Liver (tissue), 9 donors: ENCODE measurements around the gene BRF1. TPM values are rescaled to one million over a fixed set of nuclear protein-coding genes. Genes with fewer than 3 reads are reported as not detected.

Experiments used
- DNase-seq: peaks from one replicate; pipeline ENCODE4 v3.0.0-alpha.2; 2017; ENCODE audit warnings: low spot score
- H3K27ac ChIP-seq, 2 donors: one replicate each; pipeline ENCODE4 v1.7.0; 2013; ENCODE audit warnings: inconsistent platforms in 2 of 2, low read length in 2 of 2, control low read depth in 1 of 2, low read depth in 1 of 2, mild to moderate bottlenecking in 1 of 2
- H3K27me3 ChIP-seq, 4 donors: one replicate each; pipeline versions ENCODE4 v1.6.1 to v1.7.0; 2013; ENCODE audit warnings: low read length in 3 of 4, inconsistent platforms in 1 of 4, mild to moderate bottlenecking in 1 of 4, moderate library complexity in 1 of 4; ENCODE audit not compliant: control insufficient read depth in 4 of 4, insufficient read depth in 4 of 4
- H3K36me3 ChIP-seq, 4 donors: one replicate each; pipeline versions ENCODE4 v1.6.1 to v1.7.0; 2013; ENCODE audit warnings: low read length in 3 of 4, mild to moderate bottlenecking in 3 of 4, low read depth in 1 of 4, moderate library complexity in 1 of 4; ENCODE audit not compliant: control insufficient read depth in 4 of 4, insufficient read depth in 3 of 4
- H3K4me1 ChIP-seq, 4 donors: one replicate each; pipeline versions ENCODE4 v1.6.1 to v1.7.0; 2013; ENCODE audit warnings: low read length in 3 of 4, mild to moderate bottlenecking in 3 of 4, moderate library complexity in 1 of 4; ENCODE audit not compliant: control insufficient read depth in 4 of 4, insufficient read depth in 4 of 4
- H3K4me3 ChIP-seq, 3 donors: one replicate each; pipeline versions ENCODE4 v1.6.1 to v1.7.0; 2013; ENCODE audit warnings: low read length in 3 of 3, control low read depth in 1 of 3, low read depth in 1 of 3, mild to moderate bottlenecking in 1 of 3
- H3K9ac ChIP-seq, 2 donors: one replicate each; pipeline ENCODE4 v1.7.0; 2013; ENCODE audit warnings: low read length in 2 of 2, mild to moderate bottlenecking in 2 of 2, moderate library complexity in 2 of 2, control low read depth in 1 of 2, low read depth in 1 of 2
- H3K9me3 ChIP-seq, 4 donors: one replicate each; pipeline versions ENCODE4 v1.6.1 to v1.7.0; 2013; ENCODE audit warnings: low read length in 3 of 4; ENCODE audit not compliant: control insufficient read depth in 4 of 4
- EGR1 ChIP-seq, 2 donors: IDR thresholded peaks; 2 replicates each; pipeline ENCODE4 v1.6.1; 2016 to 2018; ENCODE audit warnings: antibody characterized with exemption in 2 of 2, low read depth in 2 of 2
- FOXA1 ChIP-seq: IDR thresholded peaks from 2 replicates; pipeline ENCODE4 v1.6.1; 2016; ENCODE audit warnings: antibody characterized with exemption
- FOXA2 ChIP-seq: IDR thresholded peaks from 2 replicates; pipeline ENCODE4 v1.6.1; 2016; ENCODE audit warnings: antibody characterized with exemption
- GABPA ChIP-seq, 2 donors: IDR thresholded peaks in 1 of 2; conservative IDR thresholded peaks in 1 of 2; 2 replicates each; pipeline ENCODE4 v1.6.1; 2016; ENCODE audit warnings: antibody characterized with exemption in 2 of 2, mild to moderate bottlenecking in 1 of 2, moderate library complexity in 1 of 2
- HNF4A ChIP-seq, 2 donors: conservative IDR thresholded peaks; 2 replicates each; pipeline ENCODE4 v1.6.1; 2016; ENCODE audit warnings: antibody characterized with exemption in 2 of 2, mild to moderate bottlenecking in 2 of 2
- NR2F2 ChIP-seq: IDR thresholded peaks from 2 replicates; pipeline ENCODE4 v1.6.1; 2016; ENCODE audit warnings: antibody characterized with exemption
- RAD21 ChIP-seq, 2 donors: IDR thresholded peaks; 2 replicates each; pipeline ENCODE4 v1.6.1; 2016; ENCODE audit warnings: antibody characterized with exemption in 2 of 2, mild to moderate bottlenecking in 2 of 2
- RXRA ChIP-seq, 2 donors: IDR thresholded peaks; 2 replicates each; pipeline ENCODE4 v1.6.1; 2017 to 2018; ENCODE audit warnings: antibody characterized with exemption in 2 of 2, mild to moderate bottlenecking in 1 of 2
- SP1 ChIP-seq: IDR thresholded peaks from 2 replicates; pipeline ENCODE4 v1.6.1; 2018; ENCODE audit warnings: antibody characterized with exemption, mild to moderate bottlenecking
- YY1 ChIP-seq: IDR thresholded peaks from 2 replicates; pipeline ENCODE4 v1.6.1; 2016; ENCODE audit warnings: antibody characterized with exemption, mild to moderate bottlenecking
- WGBS: extraction: QIAGEN DNeasy Blood & Tissue Kit; methylation state at CpG from one replicate; pipeline ENCODE4 v1.1.7; 2013; 5-methylcytosine and 5-hydroxymethylcytosine counted together
- polyA plus RNA-seq, 2 donors: library from polyadenylated mRNA; stranded (reverse) in 1 of 2; unstranded in 1 of 2; fragments of 200-250 nt in 1 of 2; fragments of >200 nt in 1 of 2; fragmentation: Nextera tagmentation in 1 of 2; extraction: Ambion mirVana in 1 of 2; gene quantifications; one replicate each; pipeline versions ENCODE4 v1.2.1 to v1.2.3, GENCODE V29; 2013 to 2015
- total RNA-seq, 2 donors: library from RNA; depleted of rRNA; stranded (reverse); fragments of >200 nt; gene quantifications; one replicate each; pipeline ENCODE4 v1.2.3, GENCODE V29; 2014
- TF ChIP-seq, protein P1 (sequence below): IDR thresholded peaks from 2 replicates; pipeline ENCODE4 v1.6.1; 2016; ENCODE audit warnings: antibody characterized with exemption
- TF ChIP-seq, protein P2 (sequence below): IDR thresholded peaks from 2 replicates; pipeline ENCODE4 v1.6.1; 2016; ENCODE audit warnings: antibody characterized with exemption
- TF ChIP-seq, protein P3 (sequence below): fragments of 150-350 bp; IDR thresholded peaks from 2 replicates; pipeline ENCODE4 v1.5.1; 2017; ENCODE audit warnings: improper control_type of control experiment, low read depth, low read length; ENCODE audit not compliant: missing input control
- TF ChIP-seq, protein P4 (sequence below): IDR thresholded peaks from 2 replicates; pipeline ENCODE4 v1.6.1; 2016; ENCODE audit warnings: antibody characterized with exemption, mild to moderate bottlenecking
- TF ChIP-seq, protein P5 (sequence below): IDR thresholded peaks from 2 replicates; pipeline ENCODE4 v1.6.1; 2016; ENCODE audit warnings: antibody characterized with exemption
- donor health status: healthy.
- donor health status: healthy.
- donor health status: healthy.
- donor health status: healthy.
- donor health status: healthy.

BRF1 gene
- total and polyA plus RNA-seq, 4 donors = 4.6 to 24.1 (median 10.6) TPM

DNA sequence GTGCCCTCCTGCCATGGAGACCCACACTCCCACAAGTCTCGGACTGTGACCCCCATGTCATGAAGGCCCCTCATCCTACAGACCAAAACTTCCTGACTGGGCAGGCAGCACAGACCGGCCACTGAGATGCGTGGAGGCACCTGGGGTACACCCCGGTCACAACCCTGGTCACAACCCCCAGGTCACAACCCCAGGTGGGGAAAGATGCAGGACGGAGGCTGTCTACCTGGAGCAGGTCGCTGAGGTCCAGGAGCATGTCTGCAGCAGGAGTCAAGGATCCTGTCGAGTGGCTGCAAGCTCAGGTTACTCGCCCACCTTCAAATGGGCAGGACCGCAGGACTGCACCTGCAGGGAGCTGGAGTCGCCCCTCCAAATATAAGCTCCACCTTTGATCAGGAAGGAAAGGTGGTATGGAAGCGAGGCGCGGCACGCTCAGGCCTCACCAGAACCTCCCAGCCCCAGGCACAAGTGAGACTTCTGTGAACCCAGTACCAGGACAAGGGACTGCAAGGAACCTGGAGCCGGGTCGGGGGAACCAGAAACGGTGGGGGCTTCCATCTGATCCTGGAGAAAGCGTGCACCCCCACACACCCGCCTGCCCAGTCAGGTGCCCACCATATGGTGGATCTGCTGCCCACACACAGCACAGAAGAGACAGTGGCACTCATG, 44.4 kb downstream of the BRF1 start:
- peaks cover 0 to 14% (median 4%) of the 10 kb centered on the region in 4 donors for H3K36me3 ChIP-seq
- no peaks in the 10 kb centered on the region for H3K4me1 ChIP-seq
- no peak for DNase-seq
- TF ChIP-seq, protein P1, sequence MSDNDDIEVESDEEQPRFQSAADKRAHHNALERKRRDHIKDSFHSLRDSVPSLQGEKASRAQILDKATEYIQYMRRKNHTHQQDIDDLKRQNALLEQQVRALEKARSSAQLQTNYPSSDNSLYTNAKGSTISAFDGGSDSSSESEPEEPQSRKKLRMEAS = no peak
- TF ChIP-seq RXRA (IDR thresholded peaks at IDR 0.05) = no peak
- TF ChIP-seq RAD21 (IDR thresholded peaks at IDR 0.05) = no peak
- no peak for TF ChIP-seq YY1
- H3K4me3 ChIP-seq = no peak overlapping the region
- H3K9ac ChIP-seq = no peak overlapping the region
- H3K9me3 ChIP-seq = no peaks in the 10 kb centered on the region
- no peaks in the 10 kb centered on the region for H3K27me3 ChIP-seq
- no peak overlapping the region for H3K27ac ChIP-seq
- WGBS = 98% methylated on average over 19 of the region's 19 CpGs

DNA sequence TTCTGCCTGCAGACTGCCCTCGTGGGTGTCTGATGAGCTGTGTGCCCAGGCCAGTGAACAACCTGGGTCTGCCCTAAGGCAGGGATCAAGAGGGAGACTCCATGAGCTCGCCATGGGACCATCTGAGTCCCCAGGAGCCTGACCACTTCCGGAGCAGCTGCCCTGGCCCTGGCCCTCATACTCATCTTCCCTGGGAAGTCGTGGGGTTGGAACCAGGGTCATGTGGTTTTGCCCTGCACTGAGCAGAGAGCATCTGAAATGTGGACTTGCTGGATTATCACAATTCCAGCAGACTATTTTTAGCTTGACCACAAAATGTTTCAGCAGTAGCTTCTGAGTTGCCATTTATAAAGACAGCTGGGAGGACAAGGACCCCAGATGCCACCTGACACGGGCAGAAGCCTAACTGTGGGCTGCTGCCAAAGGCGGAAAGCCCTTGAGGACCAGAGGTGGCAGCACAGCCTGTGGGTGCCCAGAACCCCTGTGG, 45.7 kb downstream of the BRF1 start:
- 87% methylated on average over 6 of the region's 6 CpGs for WGBS
- no peaks in the 10 kb centered on the region for H3K9me3 ChIP-seq
- peaks cover 0 to 19% (median 6%) of the 10 kb centered on the region in 4 donors for H3K36me3 ChIP-seq
- H3K9ac ChIP-seq = no peak overlapping the region
- no peaks in the 10 kb centered on the region for H3K4me1 ChIP-seq
- TF ChIP-seq SP1 = no peak
- TF ChIP-seq GABPA (IDR thresholded peaks at IDR 0.05 in 1 of 2, conservative IDR thresholded peaks at IDR 0.05 in 1 of 2) = no peak
- TF ChIP-seq, protein P2, sequence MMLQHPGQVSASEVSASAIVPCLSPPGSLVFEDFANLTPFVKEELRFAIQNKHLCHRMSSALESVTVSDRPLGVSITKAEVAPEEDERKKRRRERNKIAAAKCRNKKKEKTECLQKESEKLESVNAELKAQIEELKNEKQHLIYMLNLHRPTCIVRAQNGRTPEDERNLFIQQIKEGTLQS = no peak
- TF ChIP-seq NR2F2 = no peak
- no peaks in the 10 kb centered on the region for H3K27me3 ChIP-seq
- no peak overlapping the region for H3K27ac ChIP-seq
- no peak for DNase-seq
- no peak overlapping the region for H3K4me3 ChIP-seq

DNA sequence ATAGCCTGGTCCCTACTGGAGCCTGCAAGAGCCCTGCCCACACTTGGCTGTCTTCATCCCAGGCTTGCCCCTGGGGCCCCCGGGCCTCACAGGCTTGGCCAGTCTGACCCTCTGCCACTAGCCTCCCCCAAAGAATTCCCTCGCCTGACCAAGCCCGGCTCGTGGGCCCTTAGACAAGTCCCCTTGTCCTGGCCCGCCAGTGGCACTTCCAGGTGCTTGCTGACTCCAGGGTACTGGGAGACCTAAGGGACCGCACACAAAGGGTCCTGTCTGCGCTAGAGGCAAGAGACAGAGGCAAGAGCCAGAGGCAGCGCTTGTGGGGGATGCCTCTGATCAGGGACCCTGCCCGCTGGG, 47.5 kb downstream of the BRF1 start:
- DNase-seq = no peak
- Histone ChIP-seq H3K36me3 (peaks cover 0 to 19% (median 6%) of the 10 kb centered on the region in 4 donors), H3K4me1 (no peaks in the 10 kb centered on the region), H3K27ac (no peak overlapping the region), H3K27me3 (no peaks in the 10 kb centered on the region), H3K9me3 (no peaks in the 10 kb centered on the region), H3K4me3 (no peak overlapping the region), H3K9ac (no peak overlapping the region)
- WGBS = 96% methylated on average over 9 of the region's 9 CpGs
- TF ChIP-seq SP1 = no peak
- TF ChIP-seq, protein P1 = no peak
- TF ChIP-seq NR2F2 = no peak
- TF ChIP-seq FOXA2 = no peak
- TF ChIP-seq, protein P3, sequence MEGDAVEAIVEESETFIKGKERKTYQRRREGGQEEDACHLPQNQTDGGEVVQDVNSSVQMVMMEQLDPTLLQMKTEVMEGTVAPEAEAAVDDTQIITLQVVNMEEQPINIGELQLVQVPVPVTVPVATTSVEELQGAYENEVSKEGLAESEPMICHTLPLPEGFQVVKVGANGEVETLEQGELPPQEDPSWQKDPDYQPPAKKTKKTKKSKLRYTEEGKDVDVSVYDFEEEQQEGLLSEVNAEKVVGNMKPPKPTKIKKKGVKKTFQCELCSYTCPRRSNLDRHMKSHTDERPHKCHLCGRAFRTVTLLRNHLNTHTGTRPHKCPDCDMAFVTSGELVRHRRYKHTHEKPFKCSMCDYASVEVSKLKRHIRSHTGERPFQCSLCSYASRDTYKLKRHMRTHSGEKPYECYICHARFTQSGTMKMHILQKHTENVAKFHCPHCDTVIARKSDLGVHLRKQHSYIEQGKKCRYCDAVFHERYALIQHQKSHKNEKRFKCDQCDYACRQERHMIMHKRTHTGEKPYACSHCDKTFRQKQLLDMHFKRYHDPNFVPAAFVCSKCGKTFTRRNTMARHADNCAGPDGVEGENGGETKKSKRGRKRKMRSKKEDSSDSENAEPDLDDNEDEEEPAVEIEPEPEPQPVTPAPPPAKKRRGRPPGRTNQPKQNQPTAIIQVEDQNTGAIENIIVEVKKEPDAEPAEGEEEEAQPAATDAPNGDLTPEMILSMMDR = no peak
- no peak for TF ChIP-seq HNF4A (conservative IDR thresholded peaks at IDR 0.05)
- no peak for TF ChIP-seq EGR1 (IDR thresholded peaks at IDR 0.05; ENCODE audit: low read depth in 2 of 2)
- TF ChIP-seq RAD21 (IDR thresholded peaks at IDR 0.05) = no peak
- TF ChIP-seq, protein P4, sequence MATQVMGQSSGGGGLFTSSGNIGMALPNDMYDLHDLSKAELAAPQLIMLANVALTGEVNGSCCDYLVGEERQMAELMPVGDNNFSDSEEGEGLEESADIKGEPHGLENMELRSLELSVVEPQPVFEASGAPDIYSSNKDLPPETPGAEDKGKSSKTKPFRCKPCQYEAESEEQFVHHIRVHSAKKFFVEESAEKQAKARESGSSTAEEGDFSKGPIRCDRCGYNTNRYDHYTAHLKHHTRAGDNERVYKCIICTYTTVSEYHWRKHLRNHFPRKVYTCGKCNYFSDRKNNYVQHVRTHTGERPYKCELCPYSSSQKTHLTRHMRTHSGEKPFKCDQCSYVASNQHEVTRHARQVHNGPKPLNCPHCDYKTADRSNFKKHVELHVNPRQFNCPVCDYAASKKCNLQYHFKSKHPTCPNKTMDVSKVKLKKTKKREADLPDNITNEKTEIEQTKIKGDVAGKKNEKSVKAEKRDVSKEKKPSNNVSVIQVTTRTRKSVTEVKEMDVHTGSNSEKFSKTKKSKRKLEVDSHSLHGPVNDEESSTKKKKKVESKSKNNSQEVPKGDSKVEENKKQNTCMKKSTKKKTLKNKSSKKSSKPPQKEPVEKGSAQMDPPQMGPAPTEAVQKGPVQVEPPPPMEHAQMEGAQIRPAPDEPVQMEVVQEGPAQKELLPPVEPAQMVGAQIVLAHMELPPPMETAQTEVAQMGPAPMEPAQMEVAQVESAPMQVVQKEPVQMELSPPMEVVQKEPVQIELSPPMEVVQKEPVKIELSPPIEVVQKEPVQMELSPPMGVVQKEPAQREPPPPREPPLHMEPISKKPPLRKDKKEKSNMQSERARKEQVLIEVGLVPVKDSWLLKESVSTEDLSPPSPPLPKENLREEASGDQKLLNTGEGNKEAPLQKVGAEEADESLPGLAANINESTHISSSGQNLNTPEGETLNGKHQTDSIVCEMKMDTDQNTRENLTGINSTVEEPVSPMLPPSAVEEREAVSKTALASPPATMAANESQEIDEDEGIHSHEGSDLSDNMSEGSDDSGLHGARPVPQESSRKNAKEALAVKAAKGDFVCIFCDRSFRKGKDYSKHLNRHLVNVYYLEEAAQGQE = no peak
- TF ChIP-seq, protein P5, sequence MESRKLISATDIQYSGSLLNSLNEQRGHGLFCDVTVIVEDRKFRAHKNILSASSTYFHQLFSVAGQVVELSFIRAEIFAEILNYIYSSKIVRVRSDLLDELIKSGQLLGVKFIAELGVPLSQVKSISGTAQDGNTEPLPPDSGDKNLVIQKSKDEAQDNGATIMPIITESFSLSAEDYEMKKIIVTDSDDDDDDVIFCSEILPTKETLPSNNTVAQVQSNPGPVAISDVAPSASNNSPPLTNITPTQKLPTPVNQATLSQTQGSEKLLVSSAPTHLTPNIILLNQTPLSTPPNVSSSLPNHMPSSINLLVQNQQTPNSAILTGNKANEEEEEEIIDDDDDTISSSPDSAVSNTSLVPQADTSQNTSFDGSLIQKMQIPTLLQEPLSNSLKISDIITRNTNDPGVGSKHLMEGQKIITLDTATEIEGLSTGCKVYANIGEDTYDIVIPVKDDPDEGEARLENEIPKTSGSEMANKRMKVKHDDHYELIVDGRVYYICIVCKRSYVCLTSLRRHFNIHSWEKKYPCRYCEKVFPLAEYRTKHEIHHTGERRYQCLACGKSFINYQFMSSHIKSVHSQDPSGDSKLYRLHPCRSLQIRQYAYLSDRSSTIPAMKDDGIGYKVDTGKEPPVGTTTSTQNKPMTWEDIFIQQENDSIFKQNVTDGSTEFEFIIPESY = no peak
- TF ChIP-seq GABPA (IDR thresholded peaks at IDR 0.05 in 1 of 2, conservative IDR thresholded peaks at IDR 0.05 in 1 of 2) = no peak
- no peak for TF ChIP-seq FOXA1
